ENCODE measurements around the gene NSUN2.

NSUN2 gene

GRCh38 chr5:6626508-6626907 lies 6.3 kb downstream of the NSUN2 start:
- Histone ChIP-seq H3K36me3 (ENCODE audit: control insufficient read depth, insufficient read depth, low read length) (peaks cover 98% of the 10 kb centered on the region), H3K27me3 (ENCODE audit: control insufficient read depth, insufficient read depth, low read length) (no peaks in the 10 kb centered on the region), H3K9ac (ENCODE audit: low read depth, low read length) (no peak overlapping the region), H3K9me3 (ENCODE audit: control insufficient read depth, insufficient read depth, low read length) (no peaks in the 10 kb centered on the region), H3K27ac (ENCODE audit: low read depth, low read length) (no peak overlapping the region), H3K4me1 (ENCODE audit: control insufficient read depth, insufficient read depth, low read length) (0 out of 2 replicates have a peak, but pooled peaks cover 2% of the 10 kb centered on the region), H3K4me3 (ENCODE audit: low read depth, low read length) (no peak overlapping the region)

- Histone ChIP-seq H3K27ac (ENCODE audit: low read depth, low read length) (no peak overlapping the region), H3K4me3 (ENCODE audit: low read depth, low read length) (no peak overlapping the region), H3K9me3 (ENCODE audit: control insufficient read depth, insufficient read depth, low read length) (no peaks in the 10 kb centered on the region), H3K36me3 (ENCODE audit: control insufficient read depth, insufficient read depth, low read length) (peaks cover 98% of the 10 kb centered on the region), H3K9ac (ENCODE audit: low read depth, low read length) (no peak overlapping the region), H3K27me3 (ENCODE audit: control insufficient read depth, insufficient read depth, low read length) (no peaks in the 10 kb centered on the region), H3K4me1 (ENCODE audit: control insufficient read depth, insufficient read depth, low read length) (no peaks in the 10 kb centered on the region)
Measured at GRCh38 chr5:6623941-6624340, 8.9 kb downstream of the NSUN2 start.

- Histone ChIP-seq H3K36me3 (ENCODE audit: control insufficient read depth, insufficient read depth, low read length) (peaks cover 98% of the 10 kb centered on the region), H3K9me3 (ENCODE audit: control insufficient read depth, insufficient read depth, low read length) (no peaks in the 10 kb centered on the region), H3K4me1 (ENCODE audit: control insufficient read depth, insufficient read depth, low read length) (no peaks in the 10 kb centered on the region), H3K27ac (ENCODE audit: low read depth, low read length) (no peak overlapping the region), H3K9ac (ENCODE audit: low read depth, low read length) (no peak overlapping the region), H3K4me3 (ENCODE audit: low read depth, low read length) (no peak overlapping the region), H3K27me3 (ENCODE audit: control insufficient read depth, insufficient read depth, low read length) (no peaks in the 10 kb centered on the region)
Measured at GRCh38 chr5:6623228-6623627, 9.6 kb downstream of the NSUN2 start.

GRCh38 chr5:6616632-6617031 lies 16.2 kb downstream of the NSUN2 start:
- Histone ChIP-seq H3K36me3 (ENCODE audit: control insufficient read depth, insufficient read depth, low read length) (peaks cover 96% of the 10 kb centered on the region), H3K9ac (ENCODE audit: low read depth, low read length) (no peak overlapping the region), H3K9me3 (ENCODE audit: control insufficient read depth, insufficient read depth, low read length) (no peaks in the 10 kb centered on the region), H3K27ac (ENCODE audit: low read depth, low read length) (no peak overlapping the region), H3K27me3 (ENCODE audit: control insufficient read depth, insufficient read depth, low read length) (no peaks in the 10 kb centered on the region), H3K4me1 (ENCODE audit: control insufficient read depth, insufficient read depth, low read length) (no peaks in the 10 kb centered on the region), H3K4me3 (ENCODE audit: low read depth, low read length) (no peak overlapping the region)

- Histone ChIP-seq H3K4me1 (ENCODE audit: control insufficient read depth, insufficient read depth, low read length) (no peaks in the 10 kb centered on the region), H3K9ac (ENCODE audit: low read depth, low read length) (no peak overlapping the region), H3K36me3 (ENCODE audit: control insufficient read depth, insufficient read depth, low read length) (peaks cover 98% of the 10 kb centered on the region), H3K27me3 (ENCODE audit: control insufficient read depth, insufficient read depth, low read length) (no peaks in the 10 kb centered on the region), H3K4me3 (ENCODE audit: low read depth, low read length) (no peak overlapping the region), H3K9me3 (ENCODE audit: control insufficient read depth, insufficient read depth, low read length) (no peaks in the 10 kb centered on the region), H3K27ac (ENCODE audit: low read depth, low read length) (no peak overlapping the region)
Measured at GRCh38 chr5:6615034-6615815, 17.6 kb downstream of the NSUN2 start.

GRCh38 chr5:6611334-6612256 lies 21.2 kb downstream of the NSUN2 start:
- Histone ChIP-seq H3K9me3 (ENCODE audit: control insufficient read depth, insufficient read depth, low read length) (no peaks in the 10 kb centered on the region), H3K36me3 (ENCODE audit: control insufficient read depth, insufficient read depth, low read length) (peaks cover 98% of the 10 kb centered on the region), H3K4me1 (ENCODE audit: control insufficient read depth, insufficient read depth, low read length) (no peaks in the 10 kb centered on the region), H3K27ac (ENCODE audit: low read depth, low read length) (no peak overlapping the region), H3K9ac (ENCODE audit: low read depth, low read length) (no peak overlapping the region), H3K4me3 (ENCODE audit: low read depth, low read length) (no peak overlapping the region), H3K27me3 (ENCODE audit: control insufficient read depth, insufficient read depth, low read length) (no peaks in the 10 kb centered on the region)

GRCh38 chr5:6608016-6608415 lies 24.8 kb downstream of the NSUN2 start:
- H3K9me3 ChIP-seq (ENCODE audit: control insufficient read depth, insufficient read depth, low read length): no peaks in the 10 kb centered on the region
- no peaks in the 10 kb centered on the region for H3K4me1 ChIP-seq (ENCODE audit: control insufficient read depth, insufficient read depth, low read length)
- H3K27me3 ChIP-seq (ENCODE audit: control insufficient read depth, insufficient read depth, low read length): no peaks in the 10 kb centered on the region
- no peak overlapping the region for H3K27ac ChIP-seq (ENCODE audit: low read depth, low read length)
- H3K4me3 ChIP-seq (ENCODE audit: low read depth, low read length): no peak overlapping the region
- no peak overlapping the region for H3K9ac ChIP-seq (ENCODE audit: low read depth, low read length)
- peaks cover 95% of the 10 kb centered on the region for H3K36me3 ChIP-seq (ENCODE audit: control insufficient read depth, insufficient read depth, low read length)

GRCh38 chr5:6607559-6607936 lies 25.3 kb downstream of the NSUN2 start:
- Histone ChIP-seq H3K4me1 (ENCODE audit: control insufficient read depth, insufficient read depth, low read length) (no peaks in the 10 kb centered on the region), H3K36me3 (ENCODE audit: control insufficient read depth, insufficient read depth, low read length) (peaks cover 95% of the 10 kb centered on the region), H3K27me3 (ENCODE audit: control insufficient read depth, insufficient read depth, low read length) (no peaks in the 10 kb centered on the region), H3K27ac (ENCODE audit: low read depth, low read length) (no peak overlapping the region), H3K9me3 (ENCODE audit: control insufficient read depth, insufficient read depth, low read length) (no peaks in the 10 kb centered on the region), H3K4me3 (ENCODE audit: low read depth, low read length) (no peak overlapping the region), H3K9ac (ENCODE audit: low read depth, low read length) (no peak overlapping the region)

- Histone ChIP-seq H3K27me3 (ENCODE audit: control insufficient read depth, insufficient read depth, low read length) (no peaks in the 10 kb centered on the region), H3K4me1 (ENCODE audit: control insufficient read depth, insufficient read depth, low read length) (no peaks in the 10 kb centered on the region), H3K4me3 (ENCODE audit: low read depth, low read length) (no peak overlapping the region), H3K36me3 (ENCODE audit: control insufficient read depth, insufficient read depth, low read length) (peaks cover 95% of the 10 kb centered on the region), H3K27ac (ENCODE audit: low read depth, low read length) (no peak overlapping the region), H3K9me3 (ENCODE audit: control insufficient read depth, insufficient read depth, low read length) (no peaks in the 10 kb centered on the region), H3K9ac (ENCODE audit: low read depth, low read length) (no peak overlapping the region)
Measured at GRCh38 chr5:6606884-6607558, 25.8 kb downstream of the NSUN2 start.

- Histone ChIP-seq H3K27ac (ENCODE audit: low read depth, low read length) (no peak overlapping the region), H3K4me1 (ENCODE audit: control insufficient read depth, insufficient read depth, low read length) (no peaks in the 10 kb centered on the region), H3K9ac (ENCODE audit: low read depth, low read length) (no peak overlapping the region), H3K4me3 (ENCODE audit: low read depth, low read length) (no peak overlapping the region), H3K36me3 (ENCODE audit: control insufficient read depth, insufficient read depth, low read length) (peaks cover 95% of the 10 kb centered on the region), H3K27me3 (ENCODE audit: control insufficient read depth, insufficient read depth, low read length) (no peaks in the 10 kb centered on the region), H3K9me3 (ENCODE audit: control insufficient read depth, insufficient read depth, low read length) (no peaks in the 10 kb centered on the region)
Measured at GRCh38 chr5:6604946-6605345, 27.9 kb downstream of the NSUN2 start.
